K562 (cell line): ENCODE results near the gene GYG2.

Source experiments
- CREB1 ChIP-seq, 2 experiments: sonication (generic) in 1 of 2; formaldehyde crosslinking in 1 of 2; IDR thresholded peaks; 2 replicates each; pipeline versions ENCODE4 v1.6.1 to v1.8.0; 2012 to 2022; ENCODE audit warnings: inconsistent platforms in 1 of 2, mild to moderate bottlenecking in 1 of 2, missing genetic modification reagents in 1 of 2, moderate library complexity in 1 of 2
- EP300 ChIP-seq: IDR thresholded peaks from 2 replicates; pipeline ENCODE4 v1.6.1; 2012; ENCODE audit warnings: low read length, improper control_type of control experiment
- FIP1L1 ChIP-seq: fragments of 200-400 bp; formaldehyde crosslinking; IDR thresholded peaks from 2 replicates; pipeline ENCODE4 v1.6.1; 2018; ENCODE audit warnings: mild to moderate bottlenecking, low read depth, low read length; ENCODE audit not compliant: poor library complexity, severe bottlenecking
- JUND ChIP-seq, 2 experiments: IDR thresholded peaks; 2 replicates in 1 of 2; 3 replicates in 1 of 2; pipeline ENCODE4 v1.6.1; 2011; ENCODE audit warnings: borderline replicate concordance in 2 of 2, low read depth in 2 of 2, low read length in 2 of 2, improper control_type of control experiment in 1 of 2, missing biosample characterization in 1 of 2, missing genetic modification characterization in 1 of 2, missing genetic modification reagents in 1 of 2
- POLR2A ChIP-seq: fragments of 450-650 bp; conservative IDR thresholded peaks from 2 replicates; pipeline ENCODE4 v1.6.1; 2016
- TF ChIP-seq, protein P1 (sequence below): fragments of 450-650 bp; IDR thresholded peaks from 2 replicates; pipeline ENCODE4 v1.7.0; 2016; ENCODE audit warnings: borderline replicate concordance

DNA sequence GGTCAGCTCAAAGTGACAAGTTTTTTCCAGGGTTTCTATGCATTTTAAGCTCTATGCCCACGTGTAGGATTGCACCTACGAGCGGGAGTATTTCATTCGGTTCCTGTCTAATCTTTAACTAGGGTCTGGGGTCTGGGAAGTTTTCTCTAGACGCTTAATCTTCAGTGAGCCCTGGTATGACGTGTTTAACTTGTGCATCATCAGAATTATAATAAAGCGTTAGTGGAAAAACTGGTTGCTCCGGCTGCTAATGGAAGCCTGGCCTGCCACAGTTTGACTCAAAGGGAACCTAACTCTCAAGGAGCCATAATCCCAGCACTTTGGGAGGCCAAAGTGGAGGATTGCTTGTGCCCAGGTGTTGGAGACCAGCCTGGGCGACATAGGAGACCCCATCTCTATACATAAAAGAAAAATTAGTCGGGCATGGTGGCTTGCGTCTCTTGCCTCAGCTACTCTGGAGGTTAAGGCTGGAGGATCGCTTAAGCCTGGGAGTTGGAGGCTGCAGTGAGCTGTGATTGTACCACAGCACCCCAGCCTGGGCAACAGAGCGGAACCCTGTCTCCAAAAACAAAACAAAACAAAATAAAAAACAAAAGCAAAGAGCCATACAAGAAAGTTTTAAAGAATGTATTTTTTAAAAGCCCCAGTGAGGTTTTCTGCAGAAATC lies 70.2 kb downstream of the GYG2 start:
- TF ChIP-seq EP300 = no peak
- no peak for TF ChIP-seq FIP1L1
- no peak for TF ChIP-seq JUND (IDR thresholded peaks at IDR 0.05; ENCODE audit: borderline replicate concordance, low read depth, low read length)
- TF ChIP-seq JUND (tag; IDR thresholded peaks at IDR 0.05; ENCODE audit: borderline replicate concordance, low read depth, low read length) = no peak
- TF ChIP-seq CREB1 (IDR thresholded peaks at IDR 0.05) = no peak
- no peak for TF ChIP-seq CREB1 (CRISPR knock-in tag; IDR thresholded peaks at IDR 0.05)
- TF ChIP-seq POLR2A = no peak
- TF ChIP-seq, protein P1, sequence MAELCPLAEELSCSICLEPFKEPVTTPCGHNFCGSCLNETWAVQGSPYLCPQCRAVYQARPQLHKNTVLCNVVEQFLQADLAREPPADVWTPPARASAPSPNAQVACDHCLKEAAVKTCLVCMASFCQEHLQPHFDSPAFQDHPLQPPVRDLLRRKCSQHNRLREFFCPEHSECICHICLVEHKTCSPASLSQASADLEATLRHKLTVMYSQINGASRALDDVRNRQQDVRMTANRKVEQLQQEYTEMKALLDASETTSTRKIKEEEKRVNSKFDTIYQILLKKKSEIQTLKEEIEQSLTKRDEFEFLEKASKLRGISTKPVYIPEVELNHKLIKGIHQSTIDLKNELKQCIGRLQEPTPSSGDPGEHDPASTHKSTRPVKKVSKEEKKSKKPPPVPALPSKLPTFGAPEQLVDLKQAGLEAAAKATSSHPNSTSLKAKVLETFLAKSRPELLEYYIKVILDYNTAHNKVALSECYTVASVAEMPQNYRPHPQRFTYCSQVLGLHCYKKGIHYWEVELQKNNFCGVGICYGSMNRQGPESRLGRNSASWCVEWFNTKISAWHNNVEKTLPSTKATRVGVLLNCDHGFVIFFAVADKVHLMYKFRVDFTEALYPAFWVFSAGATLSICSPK = no peak
